ENCODE results near the gene STMN3. TPM values are rescaled to one million over a fixed set of nuclear protein-coding genes. Genes with fewer than 3 reads are reported as not detected.

The STMN3 gene
- total RNA-seq, 1 experiment from 2014 or later: 138 TPM

- H3K4me1 ChIP-seq (ENCODE audit: control insufficient read depth in 1 of 2, insufficient read depth in 2 of 2, low read length in 2 of 2): peaks cover 35 to 65% of the 10 kb centered on the region in 2 experiments
- H3K79me2 ChIP-seq (ENCODE audit: insufficient read depth, low read length): peaks cover 10% of the 10 kb centered on the region; the same call in 1 of the 2 replicates
- H3K4me3 ChIP-seq (replicated peaks in 1 of 2; ENCODE audit: low read depth in 1 of 2, low read length in 2 of 2): no peak overlapping the region
- peaks cover 0 to 8% of the 10 kb centered on the region in 2 experiments; a peak in 1 of 4 replicates for H3K36me3 ChIP-seq (ENCODE audit: control insufficient read depth in 1 of 2, insufficient read depth in 2 of 2, low read length in 2 of 2)
- no peaks in the 10 kb centered on the region for H3K27me3 ChIP-seq (ENCODE audit: insufficient read depth, low read length)
- no peaks in the 10 kb centered on the region for H3K9me2 ChIP-seq (ENCODE audit: insufficient read depth)
- RAD21 ChIA-PET (ENCODE audit: low non-redundant PET in 1 of 2, low total read pairs in 2 of 2, uncharacterized antibody in 2 of 2, unreplicated experiment in 2 of 2): no interaction called here
- intact Hi-C loops (cut with micrococcal nuclease): no loop called here
- DNase-seq (ENCODE audit: low read depth, low spot score) (no peak), ATAC-seq (no peak)
- BruUV-seq (replicated peaks): no TSS peak
- CTCF ChIA-PET: no interaction called here
- TF ChIP-seq CEBPB (IDR thresholded peaks at IDR 0.05; ENCODE audit: low read depth): no peak
- H3K27ac ChIP-seq (ENCODE audit: low read depth, low read length): peak overlapping the region; percentile 24; the same call in 1 of the 2 replicates
- H2AFZ ChIP-seq (ENCODE audit: low read depth, low read length, poor library complexity, severe bottlenecking): no peak overlapping the region
- no peak overlapping the region for H3K4me2 ChIP-seq (ENCODE audit: low read length)
- H3K9ac ChIP-seq (ENCODE audit: low read length): no peak overlapping the region
- no peaks in the 10 kb centered on the region for H3K9me3 ChIP-seq (ENCODE audit: control insufficient read depth in 1 of 2, insufficient read depth in 1 of 2, low read depth in 1 of 2, low read length in 2 of 2)
- no peaks in the 10 kb centered on the region for H4K20me1 ChIP-seq (ENCODE audit: insufficient read depth)
- POLR2A ChIA-PET: no interaction called here
Measured at GRCh38 chr20:63693733-63694583, 40.7 kb upstream of the STMN3 start.

DNA sequence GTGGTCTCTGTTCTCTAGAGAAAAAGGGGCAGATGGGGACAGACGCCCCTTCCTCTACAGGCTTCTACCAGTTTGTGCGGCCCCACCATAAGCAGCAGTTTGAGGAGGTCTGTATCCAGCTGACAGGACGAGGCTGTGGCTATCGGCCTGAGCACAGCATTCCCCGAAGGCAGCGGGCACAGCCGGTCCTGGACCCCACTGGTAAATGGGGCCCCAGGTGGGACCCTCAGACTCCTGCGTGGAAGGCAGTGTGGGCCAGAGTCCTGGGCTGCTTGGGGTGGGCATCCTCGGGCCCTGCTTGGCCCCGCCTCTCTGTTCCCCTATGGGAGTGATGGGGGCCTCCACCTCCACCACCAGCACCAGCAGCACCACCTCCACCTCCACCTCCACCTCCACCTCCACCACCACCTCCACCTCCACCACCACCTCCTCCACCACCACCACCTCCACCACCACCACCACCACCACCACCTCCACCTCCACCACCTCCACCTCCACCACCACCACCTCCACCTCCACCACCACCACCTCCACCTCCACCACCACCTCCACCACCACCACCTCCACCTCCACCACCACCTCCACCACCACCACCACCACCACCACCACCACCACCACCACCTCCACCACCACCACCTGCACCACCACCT, 40.0 kb upstream of the STMN3 start:
- Histone ChIP-seq H3K27me3 (ENCODE audit: insufficient read depth, low read length) (no peaks in the 10 kb centered on the region), H3K9me2 (ENCODE audit: insufficient read depth) (no peaks in the 10 kb centered on the region), H3K4me1 (ENCODE audit: control insufficient read depth in 1 of 2, insufficient read depth in 2 of 2, low read length in 2 of 2) (peaks cover 28 to 65% of the 10 kb centered on the region in 2 experiments; a peak in 3 of 4 replicates), H3K79me2 (ENCODE audit: insufficient read depth, low read length) (peaks cover 10% of the 10 kb centered on the region; the same call in 1 of the 2 replicates), H3K27ac (ENCODE audit: low read depth, low read length) (no peak overlapping the region; the same call in 1 of the 2 replicates), H3K9ac (ENCODE audit: low read length) (no peak overlapping the region), H3K4me2 (ENCODE audit: low read length) (no peak overlapping the region), H4K20me1 (ENCODE audit: insufficient read depth) (no peaks in the 10 kb centered on the region), H3K4me3 (replicated peaks in 1 of 2; ENCODE audit: low read depth in 1 of 2, low read length in 2 of 2) (no peak overlapping the region), H3K9me3 (ENCODE audit: control insufficient read depth in 1 of 2, insufficient read depth in 1 of 2, low read depth in 1 of 2, low read length in 2 of 2) (no peaks in the 10 kb centered on the region), H3K36me3 (ENCODE audit: control insufficient read depth in 1 of 2, insufficient read depth in 2 of 2, low read length in 2 of 2) (peaks cover 0 to 8% of the 10 kb centered on the region in 2 experiments; a peak in 1 of 4 replicates), H2AFZ (ENCODE audit: low read depth, low read length, poor library complexity, severe bottlenecking) (no peak overlapping the region)
- TF ChIP-seq EZH2phosphoT487 (IDR thresholded peaks at IDR 0.05; ENCODE audit: borderline replicate concordance): no peak
- TF ChIP-seq FOSL1 (IDR thresholded peaks at IDR 0.05; ENCODE audit: low read depth): no peak
- no peak for TF ChIP-seq CEBPB (IDR thresholded peaks at IDR 0.05; ENCODE audit: low read depth)
- no peak for TF ChIP-seq ZNF274 (IDR thresholded peaks at IDR 0.05; ENCODE audit: low read depth, low read length)
- TF ChIP-seq POLR2A (IDR thresholded peaks at IDR 0.05; ENCODE audit: borderline replicate concordance, extremely low read depth, insufficient read depth, insufficient read length): no peak
- no peak for TF ChIP-seq EGR1 (IDR thresholded peaks at IDR 0.05; ENCODE audit: low read depth)
- TF ChIP-seq, protein P1, sequence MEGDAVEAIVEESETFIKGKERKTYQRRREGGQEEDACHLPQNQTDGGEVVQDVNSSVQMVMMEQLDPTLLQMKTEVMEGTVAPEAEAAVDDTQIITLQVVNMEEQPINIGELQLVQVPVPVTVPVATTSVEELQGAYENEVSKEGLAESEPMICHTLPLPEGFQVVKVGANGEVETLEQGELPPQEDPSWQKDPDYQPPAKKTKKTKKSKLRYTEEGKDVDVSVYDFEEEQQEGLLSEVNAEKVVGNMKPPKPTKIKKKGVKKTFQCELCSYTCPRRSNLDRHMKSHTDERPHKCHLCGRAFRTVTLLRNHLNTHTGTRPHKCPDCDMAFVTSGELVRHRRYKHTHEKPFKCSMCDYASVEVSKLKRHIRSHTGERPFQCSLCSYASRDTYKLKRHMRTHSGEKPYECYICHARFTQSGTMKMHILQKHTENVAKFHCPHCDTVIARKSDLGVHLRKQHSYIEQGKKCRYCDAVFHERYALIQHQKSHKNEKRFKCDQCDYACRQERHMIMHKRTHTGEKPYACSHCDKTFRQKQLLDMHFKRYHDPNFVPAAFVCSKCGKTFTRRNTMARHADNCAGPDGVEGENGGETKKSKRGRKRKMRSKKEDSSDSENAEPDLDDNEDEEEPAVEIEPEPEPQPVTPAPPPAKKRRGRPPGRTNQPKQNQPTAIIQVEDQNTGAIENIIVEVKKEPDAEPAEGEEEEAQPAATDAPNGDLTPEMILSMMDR (IDR thresholded peaks at IDR 0.05 in 2 of 3, conservative IDR thresholded peaks at IDR 0.05 in 1 of 3; ENCODE audit: borderline replicate concordance in 1 of 3, insufficient read depth in 1 of 3, low read depth in 2 of 3, low read length in 2 of 3): no peak
- TF ChIP-seq, protein P2, sequence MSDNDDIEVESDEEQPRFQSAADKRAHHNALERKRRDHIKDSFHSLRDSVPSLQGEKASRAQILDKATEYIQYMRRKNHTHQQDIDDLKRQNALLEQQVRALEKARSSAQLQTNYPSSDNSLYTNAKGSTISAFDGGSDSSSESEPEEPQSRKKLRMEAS (IDR thresholded peaks at IDR 0.05): no peak
- BruUV-seq (replicated peaks): no TSS peak
- CTCF ChIA-PET: no interaction called here
- no peak for DNase-seq (ENCODE audit: low read depth, low spot score)
- no peak for ATAC-seq
- RAD21 ChIA-PET (ENCODE audit: low non-redundant PET in 1 of 2, low total read pairs in 2 of 2, uncharacterized antibody in 2 of 2, unreplicated experiment in 2 of 2): no interaction called here
- intact Hi-C loops (cut with micrococcal nuclease): no loop called here
- POLR2A ChIA-PET: no interaction called here
